Stimulated activated CD8-positive, alpha-beta memory T cell treated with anti-CD3 and anti-CD28 coated beads, Interleukin-4, amount 100 ng/mL, for 48 hours (primary cell): ENCODE results near the gene ENTPD5.
"Not testable (repeated sequence)": the region's sequence is repeated elsewhere in the genome, so short reads cannot be mapped to it uniquely, and the experiment has no call there.

ENCODE experiments used
- DNase-seq: peaks from one replicate; pipeline ENCODE4 v3.0.0-alpha.2; 2020

ENTPD5 gene

GRCh38 chr14:73942180-73942579 lies 76.9 kb downstream of the ENTPD5 start:
- DNase-seq = no peak

- no peak for DNase-seq
These were observed 82.1 kb downstream of the ENTPD5 start for GRCh38 chr14:73937012-73937411.

- DNase-seq = no peak
These were observed 82.5 kb downstream of the ENTPD5 start for GRCh38 chr14:73936548-73936947.

DNA sequence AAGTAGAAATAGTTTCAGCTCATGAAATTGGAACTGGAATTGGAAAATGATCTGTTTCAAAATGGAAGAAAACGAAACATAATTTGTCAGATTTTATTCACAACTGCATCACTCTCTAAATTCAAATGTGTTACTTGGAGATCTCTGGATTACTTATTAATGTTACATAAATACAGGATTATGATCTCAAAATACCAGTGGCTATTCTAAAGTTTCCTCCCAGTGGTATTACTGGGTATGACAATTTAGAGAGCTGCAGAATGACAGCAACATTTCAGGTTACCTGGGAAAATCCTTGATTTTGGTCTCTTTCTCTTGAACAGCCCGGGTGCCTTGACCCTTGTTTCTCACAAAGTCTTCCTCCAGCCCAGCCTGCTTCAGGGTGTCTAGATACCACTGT lies 83.4 kb downstream of the ENTPD5 start:
- no peak for DNase-seq

- DNase-seq = no peak
These were observed 94.8 kb downstream of the ENTPD5 start for GRCh38 chr14:73924337-73924736.

DNA sequence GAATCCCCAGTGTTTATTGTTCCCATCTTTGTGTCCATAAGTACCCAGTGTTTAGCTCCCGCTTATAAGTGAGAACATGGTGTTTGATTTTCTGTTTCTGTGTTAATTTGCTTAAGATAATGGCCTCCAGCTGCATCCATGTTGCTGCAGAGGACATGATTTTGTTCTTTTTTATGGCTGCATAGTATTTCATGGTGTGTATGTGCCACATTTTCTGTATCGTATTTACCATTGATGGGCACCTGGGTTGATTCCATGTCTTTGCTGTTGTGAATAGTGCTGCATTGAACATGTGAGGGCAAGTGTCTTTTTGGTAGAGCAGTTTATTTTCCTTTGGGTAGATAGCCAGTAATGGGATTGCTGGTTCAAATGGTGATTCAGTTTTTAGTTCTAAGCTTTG lies 99.6 kb downstream of the ENTPD5 start:
- not testable (repeated sequence) for DNase-seq

DNA sequence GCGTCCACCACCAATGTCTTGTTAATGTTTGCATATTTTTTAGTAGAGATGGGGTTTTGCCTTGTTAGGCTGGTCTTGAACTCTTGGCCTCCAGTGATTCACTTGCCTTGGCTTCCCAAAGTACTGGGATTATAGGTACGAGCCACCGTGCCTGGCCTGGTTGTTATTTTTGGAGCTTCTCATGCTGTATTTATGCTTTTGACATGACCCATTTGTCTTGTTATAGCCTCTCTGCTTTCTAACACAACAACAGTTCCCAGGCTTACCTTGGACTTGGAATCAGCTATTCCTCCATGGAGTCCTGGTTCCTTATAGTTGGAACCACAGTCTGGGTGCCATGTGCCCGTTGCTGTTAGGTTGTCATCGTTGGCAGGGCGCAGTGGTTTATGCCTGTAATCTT lies 102.8 kb downstream of the ENTPD5 start:
- DNase-seq = no peak

DNA sequence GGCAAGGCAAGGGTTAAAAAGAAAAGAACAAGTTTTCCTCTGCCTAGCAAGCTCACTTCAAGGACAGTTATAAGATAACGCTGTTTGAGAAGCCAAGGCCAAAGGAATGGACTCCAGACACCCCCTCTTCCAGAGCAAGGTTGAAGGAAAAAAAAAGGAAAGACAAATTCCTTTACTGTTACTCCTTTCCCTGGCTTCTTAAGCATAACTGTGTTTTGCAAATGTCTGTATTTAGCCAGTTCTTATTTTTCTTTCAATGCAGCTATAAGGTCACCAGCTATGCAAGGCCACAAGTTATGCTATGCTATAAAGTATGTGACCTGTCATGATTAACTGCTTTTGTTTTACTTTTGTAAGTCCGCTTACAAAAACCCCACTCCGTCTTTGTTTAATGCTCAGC lies 105.8 kb downstream of the ENTPD5 start:
- DNase-seq = no peak

- no peak for DNase-seq
These were observed 109.4 kb downstream of the ENTPD5 start for GRCh38 chr14:73909681-73910080.
